Cardiac muscle cell (in vitro differentiated cells and primary cell): ENCODE data around the gene GRPEL1. TPM values are rescaled to one million over a fixed set of nuclear protein-coding genes. Genes with fewer than 3 reads are reported as not detected.

Experiments
- DNase-seq, 2 donors: peaks; one replicate each; pipeline versions ENCODE4 v3.0.0 to v3.0.0-alpha.2; 2010 to 2017; ENCODE audit warnings: low read depth in 1 of 2, low spot score in 1 of 2
- H3K27ac ChIP-seq: fragments of 200-600 bp; sonication (generic); 2 replicates; pipeline ENCODE4 v1.5.1; 2016
- H3K27me3 ChIP-seq: fragments of 200-600 bp; sonication (generic); 2 replicates; pipeline ENCODE4 v1.6.0; 2016; ENCODE audit warnings: control low read depth
- H3K36me3 ChIP-seq: fragments of 200-600 bp; sonication (generic); 2 replicates; pipeline ENCODE4 v1.5.1; 2016; ENCODE audit warnings: control low read depth
- H3K4me1 ChIP-seq: fragments of 200-600 bp; sonication (generic); 2 replicates; pipeline ENCODE4 v1.8.1; 2017; ENCODE audit warnings: low read depth, mild to moderate bottlenecking, mixed run types
- H3K4me3 ChIP-seq: fragments of 200-600 bp; sonication (generic); 2 replicates; pipeline ENCODE4 v1.5.1; 2016; ENCODE audit warnings: mild to moderate bottlenecking
- H3K9me3 ChIP-seq: fragments of 200-600 bp; sonication (generic); 2 replicates; pipeline ENCODE4 v1.5.1; 2017; ENCODE audit warnings: low read depth, mild to moderate bottlenecking, control low read depth
- CTCF ChIP-seq: IDR thresholded peaks from 2 replicates; pipeline ENCODE4 v1.5.1; 2012; ENCODE audit warnings: low read depth, mild to moderate bottlenecking, low read length
- polyA plus RNA-seq: library from polyadenylated mRNA; unstranded; fragments of >200 nt; fragmentation: Nextera tagmentation; extraction: Ambion mirVana; gene quantifications from 2 replicates; pipeline ENCODE4 v1.2.1, GENCODE V29; 2016
- total RNA-seq: library from RNA; depleted of rRNA; stranded (reverse); fragments of >200 nt; gene quantifications from 2 replicates; pipeline ENCODE4 v1.2.3, GENCODE V29; 2016

The GRPEL1 gene
- total and polyA plus RNA-seq, 2 experiments from 2014 or later = 21.2 to 57.8 TPM

GRCh38 chr4:7060346-7061150 lies 7.3 kb downstream of the GRPEL1 start:
- Histone ChIP-seq H3K4me3 (no peak overlapping the region), H3K9me3 (no peaks in the 10 kb centered on the region), H3K27ac (peak overlapping the region; percentile 4), H3K36me3 (peaks cover 35% of the 10 kb centered on the region), H3K4me1 (no peaks in the 10 kb centered on the region), H3K27me3 (no peaks in the 10 kb centered on the region)
- no peak for TF ChIP-seq CTCF
- DNase-seq = no peak

GRCh38 chr4:7059662-7060061 lies 8.2 kb downstream of the GRPEL1 start:
- Histone ChIP-seq H3K9me3 (no peaks in the 10 kb centered on the region), H3K36me3 (peaks cover 38% of the 10 kb centered on the region), H3K4me1 (no peaks in the 10 kb centered on the region), H3K27ac (no peak overlapping the region), H3K4me3 (no peak overlapping the region), H3K27me3 (no peaks in the 10 kb centered on the region)
- no peak for DNase-seq
- TF ChIP-seq CTCF = no peak

GRCh38 chr4:7058792-7059191 lies 9.1 kb downstream of the GRPEL1 start:
- peaks cover 37% of the 10 kb centered on the region for H3K36me3 ChIP-seq
- TF ChIP-seq CTCF = no peak
- H3K27ac ChIP-seq = no peak overlapping the region
- no peaks in the 10 kb centered on the region for H3K9me3 ChIP-seq
- DNase-seq = no peak
- H3K27me3 ChIP-seq = no peaks in the 10 kb centered on the region
- no peaks in the 10 kb centered on the region for H3K4me1 ChIP-seq
- H3K4me3 ChIP-seq = no peak overlapping the region

- Histone ChIP-seq H3K36me3 (peaks cover 18% of the 10 kb centered on the region), H3K4me1 (peaks cover 4% of the 10 kb centered on the region), H3K27ac (no peak overlapping the region), H3K9me3 (no peaks in the 10 kb centered on the region), H3K27me3 (no peaks in the 10 kb centered on the region), H3K4me3 (no peak overlapping the region)
- no peak for TF ChIP-seq CTCF
- no peak for DNase-seq
Observed at GRCh38 chr4:7055990-7056325, 11.9 kb downstream of the GRPEL1 start.

- Histone ChIP-seq H3K36me3 (peaks cover 18% of the 10 kb centered on the region), H3K27me3 (no peaks in the 10 kb centered on the region), H3K9me3 (no peaks in the 10 kb centered on the region), H3K4me1 (peaks cover 4% of the 10 kb centered on the region), H3K4me3 (no peak overlapping the region), H3K27ac (no peak overlapping the region)
- TF ChIP-seq CTCF = no peak
- no peak for DNase-seq
Observed at GRCh38 chr4:7055111-7055989, 12.5 kb downstream of the GRPEL1 start.
